ENCODE results near the gene LYSMD3.
A peak's percentile ranks its signal among the peaks of the same experiment; 100 is the strongest.
"Not testable (repeated sequence)": the region's sequence is repeated elsewhere in the genome, so short reads cannot be mapped to it uniquely, and the experiment has no call there.

LYSMD3 gene

GRCh38 chr5:90529194-90529938 lies at the start of gene LYSMD3:
LYSMD3 (minus strand) TSS chr5:90529584; CDS start chr5:90525289, 4,295 bp downstream.
- peak; percentile 90 for DNase-seq (ENCODE audit: low spot score)

- DNase-seq (ENCODE audit: low spot score): not testable (repeated sequence)
These were observed 47.2 kb upstream of the LYSMD3 start for GRCh38 chr5:90576566-90576965.

- DNase-seq (ENCODE audit: low spot score): no peak
These were observed 46.3 kb upstream of the LYSMD3 start for GRCh38 chr5:90575712-90576111.

GRCh38 chr5:90571147-90571773 lies 41.9 kb upstream of the LYSMD3 start:
- no peak for DNase-seq (ENCODE audit: low spot score)

DNA sequence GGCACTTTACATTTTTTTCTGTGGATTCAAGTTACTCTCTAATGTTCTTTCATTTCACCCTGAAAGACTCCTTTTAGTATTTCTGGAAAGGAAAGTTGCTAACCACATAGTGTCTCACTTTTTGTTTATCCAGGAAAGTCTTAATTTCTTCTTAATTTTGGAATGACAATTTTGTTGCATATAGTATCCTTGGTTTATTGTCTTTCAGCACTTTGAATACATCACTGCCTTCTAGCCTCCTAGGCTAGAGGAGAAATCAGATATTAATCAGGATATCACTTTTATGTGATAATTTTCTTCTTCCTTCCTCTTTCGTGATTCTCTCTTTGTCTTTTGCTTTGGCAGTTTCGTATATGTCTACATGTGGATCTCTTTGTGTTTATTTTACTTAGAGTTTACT lies 40.6 kb upstream of the LYSMD3 start:
- no peak for DNase-seq (ENCODE audit: low spot score)

DNA sequence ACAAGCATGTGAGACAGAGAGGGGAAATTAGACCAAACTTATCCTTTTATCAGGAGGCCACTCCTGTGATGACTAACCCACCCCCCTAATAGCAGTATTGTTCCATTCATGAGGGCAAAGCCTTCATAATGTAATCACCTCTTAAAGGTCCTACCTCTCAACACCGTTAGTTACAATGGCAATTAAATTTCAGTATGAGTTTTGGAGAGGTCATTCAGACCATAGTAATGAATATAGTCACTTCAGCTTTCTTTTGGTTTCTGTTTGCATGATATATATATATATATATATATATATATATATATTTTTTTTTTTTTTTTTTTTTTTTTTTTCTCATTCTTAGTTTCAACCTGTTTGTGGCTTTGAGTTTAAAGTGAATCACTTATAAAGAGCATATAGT lies 39.7 kb upstream of the LYSMD3 start:
- DNase-seq (ENCODE audit: low spot score): no peak

DNA sequence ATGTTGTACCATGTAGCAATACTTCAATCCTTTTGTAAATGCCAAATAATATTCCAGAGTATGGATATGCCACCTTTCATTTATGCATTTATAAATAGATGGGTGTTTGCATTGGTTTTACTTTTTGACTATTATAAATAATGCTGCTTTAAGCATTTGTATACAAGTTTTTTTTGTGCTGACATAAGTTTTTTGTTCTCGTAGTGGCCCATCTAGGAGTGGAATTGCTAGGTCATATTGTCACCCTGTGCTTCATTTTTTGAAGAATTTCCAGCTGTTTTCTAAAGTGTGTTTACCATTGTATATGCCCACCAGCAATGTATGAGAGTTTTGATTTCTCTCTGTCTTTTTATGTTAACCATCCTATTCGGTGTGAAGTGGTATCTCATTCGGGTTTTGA lies 36.1 kb upstream of the LYSMD3 start:
- DNase-seq (ENCODE audit: low spot score): no peak

DNA sequence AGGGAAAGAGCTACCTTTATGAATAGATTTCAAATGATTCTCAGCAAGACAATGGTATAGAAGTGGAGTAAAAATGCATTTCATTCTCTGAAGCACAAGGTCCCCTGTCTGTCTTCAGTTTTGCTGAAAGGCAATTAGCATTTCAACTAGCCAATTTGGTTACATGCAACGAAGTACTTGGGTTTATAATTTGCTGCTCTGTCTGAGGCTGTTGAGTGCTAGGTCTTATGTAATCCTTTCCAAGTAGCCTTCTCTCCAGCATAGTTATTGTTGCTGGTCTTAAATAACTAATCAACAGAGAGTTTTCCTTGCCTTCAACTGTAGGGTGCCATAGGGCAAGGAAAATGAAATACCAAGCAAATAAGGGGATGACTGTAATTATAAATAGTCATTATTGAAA lies 33.7 kb upstream of the LYSMD3 start:
- DNase-seq (ENCODE audit: low spot score): no peak

- no peak for DNase-seq (ENCODE audit: low spot score)
These were observed 33.0 kb upstream of the LYSMD3 start for GRCh38 chr5:90562341-90562740.

- DNase-seq (ENCODE audit: low spot score): no peak
These were observed 32.4 kb upstream of the LYSMD3 start for GRCh38 chr5:90561766-90562165.

DNA sequence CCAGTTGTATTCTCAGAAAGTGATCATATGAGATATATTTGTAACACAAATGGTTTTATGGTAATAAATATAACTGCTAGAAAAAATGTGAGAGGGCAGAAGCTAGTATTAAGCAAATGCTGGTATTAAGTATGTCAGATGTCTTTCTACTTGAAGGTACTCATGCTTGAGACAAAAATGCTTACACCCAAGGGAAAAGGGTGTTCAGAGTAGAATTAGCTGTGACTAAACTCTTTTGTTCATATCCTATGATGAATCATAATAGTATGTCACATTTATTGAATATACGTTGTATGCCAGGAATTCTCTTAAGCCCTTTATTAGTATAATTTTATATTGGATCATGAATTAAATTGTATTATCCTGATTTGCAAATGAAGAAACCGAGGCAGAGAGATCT lies 31.4 kb upstream of the LYSMD3 start:
- no peak for DNase-seq (ENCODE audit: low spot score)

GRCh38 chr5:90558344-90559192 lies 29.2 kb upstream of the LYSMD3 start, which contains the start of gene ADGRV1:
ADGRV1 (plus strand) TSS chr5:90558797; CDS start chr5:90558896, 99 bp downstream.
- DNase-seq (ENCODE audit: low spot score): peak; percentile 85

DNA sequence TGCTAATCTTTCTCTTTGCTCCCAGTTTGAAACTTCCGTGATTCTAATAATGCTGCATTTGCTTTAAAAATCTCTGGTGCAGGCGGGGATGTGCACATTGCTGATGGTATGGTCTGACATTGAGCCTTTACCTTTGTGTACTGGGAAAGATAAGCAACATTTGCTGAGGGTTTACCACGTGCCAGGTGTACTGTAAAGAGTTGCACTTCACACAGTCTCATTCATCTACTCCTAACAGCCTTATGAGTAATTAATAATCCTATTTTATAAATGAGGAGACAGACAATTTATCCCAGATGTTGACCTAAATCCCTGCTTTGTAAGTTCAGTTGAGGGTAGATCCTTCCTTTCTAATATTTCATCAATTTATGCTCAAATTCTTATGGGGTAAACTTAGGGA lies 28.5 kb upstream of the LYSMD3 start:
- no peak for DNase-seq (ENCODE audit: low spot score)

GRCh38 chr5:90557391-90557790 lies 28.0 kb upstream of the LYSMD3 start:
- DNase-seq (ENCODE audit: low spot score): no peak

- DNase-seq (ENCODE audit: low spot score): no peak
These were observed 26.3 kb upstream of the LYSMD3 start for GRCh38 chr5:90555666-90556065.

DNA sequence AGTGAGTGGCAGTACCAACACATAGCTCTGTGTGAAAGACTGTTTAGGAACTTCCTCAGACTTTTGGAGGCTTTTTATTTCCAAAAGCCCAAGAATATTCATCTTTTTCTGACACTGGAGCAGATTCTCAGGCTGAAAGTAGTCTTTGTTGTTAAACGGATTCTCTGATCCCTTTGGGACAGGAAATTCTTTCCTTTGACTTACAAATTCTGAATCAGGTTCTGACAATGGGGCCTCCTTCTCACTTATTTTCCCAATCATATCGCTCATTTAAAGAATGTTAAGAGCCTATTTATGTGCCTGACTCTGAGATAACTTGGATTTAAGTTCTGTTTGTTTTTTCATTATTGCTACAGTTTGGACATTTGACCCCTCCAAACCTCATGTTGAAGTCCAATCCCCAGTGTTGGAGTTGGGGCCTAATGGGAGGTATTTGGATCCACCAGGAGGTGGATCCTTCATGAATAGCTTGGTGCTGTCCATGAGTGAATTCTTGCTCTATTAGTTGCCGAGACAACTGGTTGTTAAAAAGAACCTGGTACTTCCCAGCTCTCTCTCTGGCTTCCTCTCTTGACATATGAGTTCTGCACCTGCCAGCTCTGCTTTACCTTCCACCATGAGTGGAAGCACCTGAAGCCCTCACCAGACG lies 25.1 kb upstream of the LYSMD3 start:
- DNase-seq (ENCODE audit: low spot score): no peak

GRCh38 chr5:90553711-90554110 lies 24.3 kb upstream of the LYSMD3 start:
- no peak for DNase-seq (ENCODE audit: low spot score)

GRCh38 chr5:90551376-90551775 lies 22.0 kb upstream of the LYSMD3 start:
- DNase-seq (ENCODE audit: low spot score): no peak

- DNase-seq (ENCODE audit: low spot score): no peak
These were observed 21.6 kb upstream of the LYSMD3 start for GRCh38 chr5:90550963-90551362.

- no peak for DNase-seq (ENCODE audit: low spot score)
These were observed 20.4 kb upstream of the LYSMD3 start for GRCh38 chr5:90549729-90550275.

DNA sequence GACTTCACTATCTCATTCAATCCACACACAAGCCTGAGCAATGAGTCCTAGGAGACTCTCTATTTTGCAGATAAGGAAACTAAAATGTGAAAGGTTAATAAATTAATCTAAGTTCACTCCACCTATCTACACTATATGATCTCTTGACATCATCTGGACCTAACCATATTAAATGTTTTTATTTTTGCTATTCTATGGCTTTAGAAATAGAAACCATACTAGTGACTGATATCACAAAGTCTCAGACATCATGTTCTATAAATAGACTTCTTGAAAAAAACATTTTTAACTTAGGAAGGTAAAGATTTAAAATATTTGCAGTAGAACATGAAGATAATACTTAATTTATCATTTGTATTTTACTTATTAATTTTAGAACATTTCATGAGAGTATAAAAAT lies 19.8 kb upstream of the LYSMD3 start:
- no peak for DNase-seq (ENCODE audit: low spot score)

- DNase-seq (ENCODE audit: low spot score): peak; percentile 41
These were observed 18.7 kb upstream of the LYSMD3 start for GRCh38 chr5:90548069-90548593.
